Suprapubic skin (tissue), 3 donors: Measurements from ENCODE around the gene CHST11.

ENCODE experiments used
- CTCF ChIP-seq, 2 donors: fragments of 200-600 bp in 1 of 2; fragments of 450-650 bp in 1 of 2; sonication (generic) in 1 of 2; IDR thresholded peaks; one replicate each; pipeline ENCODE4 v1.5.1; 2016 to 2019; ENCODE audit warnings: antibody characterized with exemption in 2 of 2, mild to moderate bottlenecking in 1 of 2, moderate library complexity in 1 of 2
- POLR2A ChIP-seq, 2 donors: fragments of 450-650 bp; IDR thresholded peaks; one replicate each; pipeline ENCODE4 v1.6.1; 2017; ENCODE audit warnings: antibody characterized with exemption in 2 of 2, mild to moderate bottlenecking in 2 of 2, moderate library complexity in 2 of 2

GRCh38 chr12:104426926-104427546 lies 29.7 kb upstream of the CHST11 start:
- TF ChIP-seq CTCF (IDR thresholded peaks at IDR 0.05), result no peak
- TF ChIP-seq POLR2A (IDR thresholded peaks at IDR 0.05), result no peak
